ENCODE results near the gene OR4D11.

DNA sequence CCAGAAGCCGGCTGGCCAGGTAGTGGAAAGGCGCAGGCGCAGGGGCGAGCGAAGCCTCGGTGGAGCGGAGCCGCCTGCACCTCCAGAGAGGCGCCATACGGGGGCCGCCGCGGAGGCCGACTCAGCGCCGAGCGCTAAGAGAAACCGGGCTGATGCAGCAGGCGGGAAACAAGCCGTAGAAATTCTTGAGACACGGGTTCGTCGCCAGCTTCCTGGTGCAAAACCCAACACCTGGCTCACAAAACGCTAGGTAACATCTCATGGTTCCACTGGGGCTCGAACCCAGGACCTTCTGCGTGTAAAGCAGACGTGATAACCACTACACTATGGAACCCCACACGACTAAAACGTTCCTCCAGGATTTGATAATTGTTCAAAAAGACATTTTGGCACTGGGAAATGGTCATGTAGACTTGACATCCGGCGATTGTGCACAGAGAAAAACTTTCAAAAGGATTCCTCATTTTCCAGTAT is 47.0 kb downstream of the OR4D11 start:
- TF ChIP-seq ZFP30 (CRISPR knock-in tag; IDR thresholded peaks at IDR 0.05), result no peak
- TF ChIP-seq ZFP3 (CRISPR knock-in tag; IDR thresholded peaks at IDR 0.05), result no peak
- no peak for TF ChIP-seq ZC3H10 (CRISPR knock-in tag; IDR thresholded peaks at IDR 0.05)
- TF ChIP-seq RARB (CRISPR knock-in tag; IDR thresholded peaks at IDR 0.05), result no peak
- TF ChIP-seq CSDC2 (CRISPR knock-in tag; IDR thresholded peaks at IDR 0.05), result no peak
- TF ChIP-seq ZNF8 (CRISPR knock-in tag; IDR thresholded peaks at IDR 0.05), result no peak
- no peak for TF ChIP-seq PATZ1 (CRISPR knock-in tag; IDR thresholded peaks at IDR 0.05; ENCODE audit: borderline replicate concordance)
- TF ChIP-seq, protein P1, sequence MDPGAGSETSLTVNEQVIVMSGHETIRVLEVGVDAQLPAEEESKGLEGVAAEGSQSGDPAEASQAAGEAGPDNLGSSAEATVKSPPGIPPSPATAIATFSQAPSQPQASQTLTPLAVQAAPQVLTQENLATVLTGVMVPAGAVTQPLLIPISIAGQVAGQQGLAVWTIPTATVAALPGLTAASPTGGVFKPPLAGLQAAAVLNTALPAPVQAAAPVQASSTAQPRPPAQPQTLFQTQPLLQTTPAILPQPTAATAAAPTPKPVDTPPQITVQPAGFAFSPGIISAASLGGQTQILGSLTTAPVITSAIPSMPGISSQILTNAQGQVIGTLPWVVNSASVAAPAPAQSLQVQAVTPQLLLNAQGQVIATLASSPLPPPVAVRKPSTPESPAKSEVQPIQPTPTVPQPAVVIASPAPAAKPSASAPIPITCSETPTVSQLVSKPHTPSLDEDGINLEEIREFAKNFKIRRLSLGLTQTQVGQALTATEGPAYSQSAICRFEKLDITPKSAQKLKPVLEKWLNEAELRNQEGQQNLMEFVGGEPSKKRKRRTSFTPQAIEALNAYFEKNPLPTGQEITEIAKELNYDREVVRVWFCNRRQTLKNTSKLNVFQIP (CRISPR knock-in tag; IDR thresholded peaks at IDR 0.05; ENCODE audit: borderline replicate concordance, low read depth), result no peak
- no peak for TF ChIP-seq ZNF565 (CRISPR knock-in tag; conservative IDR thresholded peaks at IDR 0.05; ENCODE audit: low read depth)
- TF ChIP-seq CSRNP3 (CRISPR knock-in tag; IDR thresholded peaks at IDR 0.05), result no peak
- TF ChIP-seq ESRRG (CRISPR knock-in tag; IDR thresholded peaks at IDR 0.05), result no peak
- TF ChIP-seq, protein P2, sequence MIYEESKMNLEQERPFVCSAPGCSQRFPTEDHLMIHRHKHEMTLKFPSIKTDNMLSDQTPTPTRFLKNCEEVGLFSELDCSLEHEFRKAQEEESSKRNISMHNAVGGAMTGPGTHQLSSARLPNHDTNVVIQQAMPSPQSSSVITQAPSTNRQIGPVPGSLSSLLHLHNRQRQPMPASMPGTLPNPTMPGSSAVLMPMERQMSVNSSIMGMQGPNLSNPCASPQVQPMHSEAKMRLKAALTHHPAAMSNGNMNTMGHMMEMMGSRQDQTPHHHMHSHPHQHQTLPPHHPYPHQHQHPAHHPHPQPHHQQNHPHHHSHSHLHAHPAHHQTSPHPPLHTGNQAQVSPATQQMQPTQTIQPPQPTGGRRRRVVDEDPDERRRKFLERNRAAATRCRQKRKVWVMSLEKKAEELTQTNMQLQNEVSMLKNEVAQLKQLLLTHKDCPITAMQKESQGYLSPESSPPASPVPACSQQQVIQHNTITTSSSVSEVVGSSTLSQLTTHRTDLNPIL (CRISPR knock-in tag; IDR thresholded peaks at IDR 0.05; ENCODE audit: low read depth), result no peak
- no peak for TF ChIP-seq ARNTL (CRISPR knock-in tag; IDR thresholded peaks at IDR 0.05; ENCODE audit: borderline replicate concordance, low read depth)
- no peak for TF ChIP-seq ISL1 (CRISPR knock-in tag; IDR thresholded peaks at IDR 0.05)
